ENCODE results near the gene TUBGCP2.

The TUBGCP2 gene

DNA sequence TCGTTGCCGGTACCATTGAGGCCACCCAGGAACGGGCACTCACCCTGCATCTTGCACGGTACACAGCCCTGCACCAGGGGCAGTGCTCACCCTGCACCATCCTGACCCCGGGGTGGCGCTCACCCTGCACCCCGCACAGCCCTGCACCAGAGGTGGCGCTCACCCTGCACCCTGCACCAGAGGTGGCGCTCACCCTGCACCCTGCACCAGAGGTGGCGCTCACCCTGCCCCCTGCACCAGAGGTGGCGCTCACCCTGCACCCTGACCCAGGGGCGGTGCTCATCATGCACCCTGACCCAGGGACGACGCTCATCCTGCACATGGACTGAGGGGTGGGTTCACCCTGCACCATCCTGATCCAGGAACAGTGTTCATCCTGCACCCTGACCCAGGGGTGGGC, 6.4 kb downstream of the TUBGCP2 start:
- DNase-seq (ENCODE audit: low read depth in 2 of 2) = no peak

- no peak for DNase-seq (ENCODE audit: low read depth in 2 of 2)
Observed at GRCh38 chr10:133299738-133300137, 8.9 kb downstream of the TUBGCP2 start.

DNA sequence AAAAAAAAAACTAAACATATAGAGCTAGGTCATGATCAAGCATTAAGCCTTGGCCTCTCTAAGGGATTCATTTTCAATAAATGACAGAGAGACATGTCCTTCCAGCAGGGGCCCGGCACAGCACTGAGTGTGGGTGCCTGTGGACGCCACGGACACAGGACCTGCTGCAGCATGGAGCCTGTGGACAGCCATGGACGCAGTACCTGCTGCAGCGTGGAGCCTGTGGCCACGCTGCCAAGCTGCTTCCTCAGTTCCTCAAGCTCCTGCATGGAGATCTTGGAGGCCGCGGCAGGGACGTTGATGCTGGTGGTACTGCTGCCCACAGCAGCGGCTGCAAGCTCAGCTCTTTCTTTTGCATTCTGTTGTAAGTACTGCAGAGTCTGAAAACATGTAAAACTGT, 9.4 kb downstream of the TUBGCP2 start:
- DNase-seq (ENCODE audit: low read depth in 2 of 2) = no peak

DNA sequence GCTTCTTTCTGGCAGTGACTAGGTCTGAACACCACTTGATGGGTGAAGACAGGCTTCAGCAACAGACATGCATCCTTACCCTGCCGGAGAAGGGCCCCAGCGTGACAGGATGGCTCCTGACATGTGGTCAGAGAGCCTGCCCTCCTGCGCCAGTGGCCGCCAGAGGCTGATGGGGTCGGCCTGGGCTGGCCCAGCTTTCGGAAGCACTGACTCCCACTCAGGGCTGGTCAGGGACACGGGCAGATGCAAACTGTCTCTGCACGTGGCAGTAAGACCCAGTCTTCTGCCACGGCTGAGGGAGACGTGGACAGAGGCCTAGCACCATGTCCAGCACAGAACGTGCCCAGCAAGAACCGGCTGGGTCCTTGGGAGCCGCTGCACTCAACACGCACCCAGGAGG, 10.2 kb downstream of the TUBGCP2 start:
- DNase-seq (ENCODE audit: low read depth in 2 of 2) = no peak

GRCh38 chr10:133297504-133297903, 11.2 kb downstream of the TUBGCP2 start:
- DNase-seq (ENCODE audit: low read depth in 2 of 2) = no peak

- DNase-seq (ENCODE audit: low read depth in 2 of 2) = no peak
Observed at GRCh38 chr10:133295426-133296320, 13.0 kb downstream of the TUBGCP2 start.

DNA sequence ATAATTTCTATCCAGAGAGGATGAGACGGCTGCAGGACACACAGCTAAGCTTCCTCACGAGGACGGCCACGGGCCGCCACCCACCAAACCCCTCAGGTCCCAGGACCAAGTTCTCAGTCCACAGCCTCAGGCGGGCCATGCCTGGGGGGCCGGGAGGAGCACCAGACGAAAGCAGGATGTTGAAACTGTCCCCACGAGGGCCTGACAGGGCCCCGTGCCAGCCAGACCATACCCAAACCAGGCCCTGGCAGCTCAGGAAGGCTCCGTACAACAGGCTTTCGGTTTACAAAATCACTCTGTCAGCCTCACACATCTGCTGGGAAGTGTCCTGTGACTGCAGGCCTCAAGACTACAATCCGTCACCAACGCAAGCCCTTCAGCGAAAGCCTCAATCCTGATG, 14.5 kb downstream of the TUBGCP2 start:
- no peak for DNase-seq (ENCODE audit: low read depth in 2 of 2)

- DNase-seq (ENCODE audit: low read depth in 2 of 2) = no peak
Observed at GRCh38 chr10:133293810-133294119, 14.9 kb downstream of the TUBGCP2 start.

- no peak for DNase-seq (ENCODE audit: low read depth in 2 of 2)
Observed at GRCh38 chr10:133292919-133293809, 15.5 kb downstream of the TUBGCP2 start.

GRCh38 chr10:133289761-133290160, 18.9 kb downstream of the TUBGCP2 start:
- DNase-seq (ENCODE audit: low read depth in 2 of 2) = no peak

DNA sequence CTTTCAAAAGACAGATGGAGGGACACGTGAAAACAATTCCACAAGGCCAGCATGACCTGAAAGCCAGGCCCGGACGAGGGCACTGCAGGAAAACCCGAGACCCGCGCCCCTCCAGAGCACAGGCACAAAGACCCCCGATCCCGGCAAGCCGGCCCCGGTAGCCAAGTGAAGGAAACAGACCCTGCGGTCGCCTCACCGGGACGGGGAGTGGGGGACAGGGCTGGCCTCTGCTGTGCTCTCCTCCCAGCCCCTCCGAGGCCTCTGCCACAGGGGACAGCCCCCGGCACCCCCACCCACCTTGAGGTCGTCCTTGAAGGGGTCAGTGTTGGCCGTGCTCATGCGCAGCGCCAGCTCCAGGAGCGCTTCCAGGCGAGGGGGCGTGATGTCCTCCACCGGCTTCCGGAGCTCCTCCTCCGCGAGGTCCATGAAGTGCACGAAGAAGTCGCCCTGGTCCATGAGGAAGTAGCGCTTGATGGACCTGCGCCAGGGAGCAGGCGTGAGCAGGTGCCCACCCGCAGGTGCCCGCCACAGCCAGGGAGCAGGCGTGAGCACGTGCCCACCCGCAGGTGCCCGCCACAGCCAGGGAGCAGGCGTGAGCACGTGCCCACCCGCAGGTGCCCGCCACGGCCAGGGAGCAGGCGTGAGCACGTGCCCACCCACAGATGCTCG, 20.7 kb downstream of the TUBGCP2 start:
- no peak for DNase-seq (ENCODE audit: low read depth in 2 of 2)

GRCh38 chr10:133286366-133286765, 22.3 kb downstream of the TUBGCP2 start:
- DNase-seq (ENCODE audit: low read depth in 2 of 2) = no peak

- no peak for DNase-seq (ENCODE audit: low read depth in 2 of 2)
Observed at GRCh38 chr10:133285217-133285616, 23.5 kb downstream of the TUBGCP2 start.

- no peak for DNase-seq (ENCODE audit: low read depth in 2 of 2)
Observed at GRCh38 chr10:133283931-133284330, 24.7 kb downstream of the TUBGCP2 start.

DNA sequence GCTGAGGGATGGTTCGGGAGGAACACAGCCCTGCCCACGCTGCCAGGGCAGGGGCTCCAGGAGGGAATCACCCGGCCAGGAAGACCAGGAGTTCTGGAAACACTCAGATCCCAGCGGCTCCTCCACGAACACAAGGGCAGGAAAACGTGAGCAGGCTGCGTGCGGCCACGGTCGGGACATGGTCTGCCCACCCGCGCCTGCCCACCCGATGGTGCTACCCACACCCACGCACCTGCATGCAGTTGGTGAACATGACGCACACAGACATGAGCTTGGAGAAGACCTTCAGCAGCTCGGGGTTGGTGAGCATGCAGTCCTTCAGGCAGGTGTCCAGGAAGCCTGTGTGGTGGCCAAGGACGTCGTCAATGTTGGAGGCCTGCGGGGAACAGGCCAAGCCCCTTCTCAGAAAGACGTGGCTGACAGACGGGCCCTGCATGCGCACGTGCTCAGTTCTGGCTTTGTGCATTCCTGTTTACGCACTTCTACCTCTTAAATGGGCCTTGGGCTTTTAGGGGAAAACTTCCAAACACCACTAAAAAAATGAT, 25.8 kb downstream of the TUBGCP2 start:
- DNase-seq (ENCODE audit: low read depth in 2 of 2) = no peak

DNA sequence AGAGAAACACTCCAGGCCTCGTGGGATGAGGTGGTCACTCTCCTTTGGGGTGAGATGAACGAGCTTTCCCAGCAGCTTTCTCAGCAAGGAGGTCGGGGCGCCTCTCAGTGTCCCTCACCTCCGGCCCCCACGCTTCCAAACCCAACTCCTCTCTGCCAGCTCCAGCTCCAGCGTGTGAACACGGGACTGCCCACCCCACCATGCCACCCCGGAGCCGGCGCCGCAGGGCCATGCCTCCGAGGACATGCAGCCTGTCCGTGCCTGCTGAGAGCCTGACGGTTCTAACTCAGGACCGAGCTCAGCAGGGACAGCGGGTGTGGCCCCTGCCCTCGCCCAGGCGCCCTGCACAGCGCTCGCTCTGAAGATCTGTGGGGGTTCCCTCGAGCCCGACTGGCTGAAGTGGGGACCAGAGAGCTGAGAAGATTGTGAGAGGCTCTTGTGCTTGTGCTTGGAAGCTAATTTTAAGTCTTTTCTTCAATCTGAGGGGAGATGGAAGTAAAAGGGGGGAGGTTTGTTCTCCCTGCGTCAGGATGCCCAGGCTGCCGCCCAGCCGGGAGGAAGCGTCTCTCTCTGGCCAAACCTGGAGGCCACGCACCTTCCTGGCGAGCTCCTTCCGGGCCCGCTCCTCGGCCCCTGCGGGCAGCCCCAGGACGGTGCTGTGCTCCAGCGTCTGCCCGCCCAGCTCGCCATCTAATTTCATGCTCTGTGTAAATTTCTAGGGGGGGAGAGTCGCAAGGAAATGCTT, 26.9 kb downstream of the TUBGCP2 start:
- DNase-seq (ENCODE audit: low read depth in 2 of 2) = no peak

DNA sequence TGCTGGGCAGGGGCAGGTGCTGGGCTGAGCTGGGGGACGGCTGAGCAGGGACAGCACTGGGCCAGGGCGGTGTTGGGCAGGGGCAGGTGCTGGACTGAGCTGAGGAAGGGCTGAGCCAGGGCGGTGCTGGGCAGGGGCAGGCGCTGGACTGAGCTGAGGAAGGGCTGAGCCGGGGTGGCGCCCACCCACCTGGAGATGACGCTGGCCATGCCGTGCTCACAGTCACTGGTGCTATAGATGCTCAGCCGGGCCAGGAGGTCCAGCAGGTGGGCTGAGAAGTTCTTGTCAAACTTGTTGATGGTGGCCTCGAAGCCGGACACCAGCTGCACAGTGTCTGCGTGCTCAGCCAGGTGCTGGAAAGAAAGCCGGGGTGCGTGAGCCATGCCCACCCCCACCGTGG, 27.6 kb downstream of the TUBGCP2 start:
- DNase-seq (ENCODE audit: low read depth in 2 of 2) = no peak

GRCh38 chr10:133280391-133281059, 28.1 kb downstream of the TUBGCP2 start:
- no peak for DNase-seq (ENCODE audit: low read depth in 2 of 2)

- no peak for DNase-seq (ENCODE audit: low read depth in 2 of 2)
Observed at GRCh38 chr10:133279326-133280226, 29.1 kb downstream of the TUBGCP2 start.
